ENCODE results near the gene ARHGAP23. TPM values are rescaled to one million over a fixed set of nuclear protein-coding genes. Genes with fewer than 3 reads are reported as not detected.
"Not testable (repeated sequence)": the region's sequence is repeated elsewhere in the genome, so short reads cannot be mapped to it uniquely, and the experiment has no call there.

ARHGAP23 gene
- total RNA-seq, 1 donor from 2014 or later, result 28.4 TPM

GRCh38 chr17:38435795-38436194, 7.5 kb downstream of the ARHGAP23 start:
- TF ChIP-seq CTCF (conservative IDR thresholded peaks at IDR 0.05; ENCODE audit: low read depth, low read length), result no peak
- no peak overlapping the region for H3K4me3 ChIP-seq (ENCODE audit: low read depth, low read length)
- DNase-seq (ENCODE audit: low read depth), result no peak

DNA sequence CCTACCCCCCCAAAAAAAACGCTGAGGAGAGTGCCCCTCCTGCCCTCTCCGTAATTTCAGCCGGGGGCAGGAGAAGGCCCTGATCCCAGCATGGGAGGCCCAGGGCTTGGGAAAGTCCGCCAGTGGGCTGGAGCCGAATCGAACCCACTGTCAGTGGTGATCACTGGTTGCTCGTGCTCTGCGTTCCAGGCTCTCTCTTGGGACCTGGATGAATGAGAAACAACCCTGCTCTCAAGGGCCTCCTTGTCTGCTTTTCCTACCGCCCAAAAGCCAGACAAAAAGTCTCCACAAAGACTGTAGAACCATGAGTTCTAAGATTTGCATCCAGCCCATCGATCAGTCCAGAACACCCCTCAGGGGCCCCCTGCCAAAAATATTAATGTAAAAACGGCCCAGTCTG, 8.1 kb downstream of the ARHGAP23 start:
- H3K4me3 ChIP-seq (ENCODE audit: low read depth, low read length), result no peak overlapping the region
- TF ChIP-seq CTCF (conservative IDR thresholded peaks at IDR 0.05; ENCODE audit: low read depth, low read length), result no peak
- DNase-seq (ENCODE audit: low read depth), result no peak

GRCh38 chr17:38437313-38437712, 9.0 kb downstream of the ARHGAP23 start:
- H3K4me3 ChIP-seq (ENCODE audit: low read depth, low read length); DNase-seq (ENCODE audit: low read depth): not testable (repeated sequence)

GRCh38 chr17:38439436-38439835, 11.2 kb downstream of the ARHGAP23 start:
- no peak for DNase-seq (ENCODE audit: low read depth)
- no peak overlapping the region for H3K4me3 ChIP-seq (ENCODE audit: low read depth, low read length)
- no peak for TF ChIP-seq CTCF (conservative IDR thresholded peaks at IDR 0.05; ENCODE audit: low read depth, low read length)

DNA sequence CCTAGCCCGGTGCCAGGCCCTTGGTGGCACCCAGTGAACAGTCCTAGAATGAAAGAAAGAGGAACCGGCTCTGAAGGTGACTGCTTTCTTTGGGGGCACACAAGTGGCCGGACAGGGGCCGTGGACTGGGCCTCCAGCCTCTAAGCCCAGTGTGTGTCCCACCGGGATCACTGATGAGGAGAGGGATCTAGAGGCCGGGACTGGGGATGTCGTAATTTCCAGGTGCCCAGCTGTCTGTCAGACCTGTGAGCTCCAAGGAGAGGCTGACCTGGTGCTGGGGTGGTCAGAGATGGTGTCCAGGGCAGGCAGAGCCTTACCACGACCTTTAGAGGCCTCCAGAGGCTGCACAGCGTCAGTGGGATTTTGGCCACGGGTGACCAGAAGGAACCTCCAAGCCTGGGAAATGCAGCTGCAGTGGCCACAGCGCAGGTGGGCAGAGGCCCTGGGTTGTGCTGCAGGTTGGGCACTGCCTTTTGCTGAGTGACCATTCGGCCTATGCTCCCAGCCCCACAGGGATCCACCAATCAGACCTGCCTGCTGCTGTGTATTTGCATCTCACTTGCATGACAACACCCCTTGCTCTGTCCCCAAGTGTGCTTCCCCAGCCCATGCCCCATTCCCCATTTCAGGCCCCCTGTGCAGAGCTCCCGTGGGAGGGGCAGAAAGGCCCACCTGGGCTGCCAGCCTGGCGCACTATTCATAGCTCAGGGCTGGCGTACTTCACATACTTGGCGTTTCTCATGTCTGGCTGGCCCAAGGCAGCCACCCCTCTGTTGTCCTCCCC, 12.5 kb downstream of the ARHGAP23 start:
- H3K4me3 ChIP-seq (ENCODE audit: low read depth, low read length), result no peak overlapping the region
- TF ChIP-seq CTCF (conservative IDR thresholded peaks at IDR 0.05; ENCODE audit: low read depth, low read length), result no peak
- no peak for DNase-seq (ENCODE audit: low read depth)

DNA sequence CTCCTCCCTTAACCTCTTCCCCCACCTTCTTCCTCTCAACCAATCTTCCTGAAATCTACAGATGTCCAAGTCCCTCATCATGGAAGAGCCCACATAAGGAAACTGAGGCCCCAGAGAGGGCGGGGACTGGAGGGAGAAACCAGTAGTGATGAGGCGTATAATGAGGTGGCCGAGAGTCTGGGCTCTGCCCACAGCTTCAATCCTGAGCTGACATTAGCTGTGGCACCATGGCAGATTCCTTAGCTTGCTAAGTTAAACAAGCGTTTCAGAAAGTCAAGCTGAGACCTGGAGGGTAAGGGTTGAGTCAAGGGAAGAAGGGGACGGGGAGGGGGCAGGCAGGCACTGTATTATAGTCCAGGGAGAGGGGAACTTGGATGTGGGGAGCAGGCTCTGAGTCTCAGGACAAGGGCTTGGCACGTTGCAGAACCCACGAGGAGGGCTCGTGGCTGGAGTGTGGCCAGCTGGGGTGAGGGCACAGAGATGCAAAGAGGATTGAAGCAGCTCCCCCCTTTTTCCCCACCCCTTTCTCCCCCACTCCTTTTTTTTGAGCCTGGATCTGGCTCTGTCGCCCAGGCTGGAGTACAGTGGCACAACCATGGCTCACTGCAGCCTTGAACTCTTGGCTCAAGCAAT, 13.3 kb downstream of the ARHGAP23 start:
- no peak overlapping the region for H3K4me3 ChIP-seq (ENCODE audit: low read depth, low read length)
- no peak for DNase-seq (ENCODE audit: low read depth)
- TF ChIP-seq CTCF (conservative IDR thresholded peaks at IDR 0.05; ENCODE audit: low read depth, low read length), result no peak

GRCh38 chr17:38442548-38442947, 14.3 kb downstream of the ARHGAP23 start:
- no peak for DNase-seq (ENCODE audit: low read depth)
- TF ChIP-seq CTCF (conservative IDR thresholded peaks at IDR 0.05; ENCODE audit: low read depth, low read length), result no peak

More at GRCh38 chr17:38442548-38442947, 14.3 kb downstream of the ARHGAP23 start:
- H3K4me3 ChIP-seq (ENCODE audit: low read depth, low read length), result no peak overlapping the region
